ENCODE data around the gene CORO1A.

GRCh38 chr16:30187971-30188561 lies 4.7 kb downstream of the CORO1A start:
- TF ChIP-seq EZH2phosphoT487 (IDR thresholded peaks at IDR 0.05; ENCODE audit: borderline replicate concordance, low read depth, low read length) (no peak), CTCF (conservative IDR thresholded peaks at IDR 0.05; ENCODE audit: low read length) (no peak)

All from OCI-LY7 (cell line).